ENCODE results near the gene SAG. TPM values are rescaled to one million over a fixed set of nuclear protein-coding genes. Genes with fewer than 3 reads are reported as not detected.
"Not testable (repeated sequence)": the region's sequence is repeated elsewhere in the genome, so short reads cannot be mapped to it uniquely, and the experiment has no call there.

The SAG gene
- total RNA-seq, 1 donor, result not detected

DNA sequence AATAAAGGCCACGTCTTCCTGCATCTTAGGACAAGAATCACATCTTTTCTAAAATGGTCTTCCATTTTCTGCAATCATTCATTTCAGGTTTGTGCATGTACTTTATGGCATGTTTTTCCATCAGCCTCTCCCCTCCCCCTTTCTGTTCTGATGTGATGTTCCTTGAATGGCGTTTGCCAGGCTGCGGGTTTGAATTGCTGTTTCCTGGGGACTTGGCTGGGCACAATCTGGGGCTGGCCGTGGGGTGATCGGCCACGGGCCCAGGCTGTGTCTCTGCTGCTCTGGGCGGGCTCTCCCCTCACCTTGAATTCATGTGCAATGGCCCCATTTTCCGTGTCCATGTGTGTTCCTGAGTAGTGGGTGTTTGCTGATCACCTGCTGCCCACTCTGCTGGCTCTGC, 61.8 kb downstream of the SAG start:
- H3K4me3 ChIP-seq (ENCODE audit: low read depth, low read length), result no peak overlapping the region
- TF ChIP-seq, protein P1, sequence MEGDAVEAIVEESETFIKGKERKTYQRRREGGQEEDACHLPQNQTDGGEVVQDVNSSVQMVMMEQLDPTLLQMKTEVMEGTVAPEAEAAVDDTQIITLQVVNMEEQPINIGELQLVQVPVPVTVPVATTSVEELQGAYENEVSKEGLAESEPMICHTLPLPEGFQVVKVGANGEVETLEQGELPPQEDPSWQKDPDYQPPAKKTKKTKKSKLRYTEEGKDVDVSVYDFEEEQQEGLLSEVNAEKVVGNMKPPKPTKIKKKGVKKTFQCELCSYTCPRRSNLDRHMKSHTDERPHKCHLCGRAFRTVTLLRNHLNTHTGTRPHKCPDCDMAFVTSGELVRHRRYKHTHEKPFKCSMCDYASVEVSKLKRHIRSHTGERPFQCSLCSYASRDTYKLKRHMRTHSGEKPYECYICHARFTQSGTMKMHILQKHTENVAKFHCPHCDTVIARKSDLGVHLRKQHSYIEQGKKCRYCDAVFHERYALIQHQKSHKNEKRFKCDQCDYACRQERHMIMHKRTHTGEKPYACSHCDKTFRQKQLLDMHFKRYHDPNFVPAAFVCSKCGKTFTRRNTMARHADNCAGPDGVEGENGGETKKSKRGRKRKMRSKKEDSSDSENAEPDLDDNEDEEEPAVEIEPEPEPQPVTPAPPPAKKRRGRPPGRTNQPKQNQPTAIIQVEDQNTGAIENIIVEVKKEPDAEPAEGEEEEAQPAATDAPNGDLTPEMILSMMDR (IDR thresholded peaks at IDR 0.05; ENCODE audit: insufficient read depth, low read depth, low read length), result no peak
- no peak for DNase-seq (ENCODE audit: low read depth)

DNA sequence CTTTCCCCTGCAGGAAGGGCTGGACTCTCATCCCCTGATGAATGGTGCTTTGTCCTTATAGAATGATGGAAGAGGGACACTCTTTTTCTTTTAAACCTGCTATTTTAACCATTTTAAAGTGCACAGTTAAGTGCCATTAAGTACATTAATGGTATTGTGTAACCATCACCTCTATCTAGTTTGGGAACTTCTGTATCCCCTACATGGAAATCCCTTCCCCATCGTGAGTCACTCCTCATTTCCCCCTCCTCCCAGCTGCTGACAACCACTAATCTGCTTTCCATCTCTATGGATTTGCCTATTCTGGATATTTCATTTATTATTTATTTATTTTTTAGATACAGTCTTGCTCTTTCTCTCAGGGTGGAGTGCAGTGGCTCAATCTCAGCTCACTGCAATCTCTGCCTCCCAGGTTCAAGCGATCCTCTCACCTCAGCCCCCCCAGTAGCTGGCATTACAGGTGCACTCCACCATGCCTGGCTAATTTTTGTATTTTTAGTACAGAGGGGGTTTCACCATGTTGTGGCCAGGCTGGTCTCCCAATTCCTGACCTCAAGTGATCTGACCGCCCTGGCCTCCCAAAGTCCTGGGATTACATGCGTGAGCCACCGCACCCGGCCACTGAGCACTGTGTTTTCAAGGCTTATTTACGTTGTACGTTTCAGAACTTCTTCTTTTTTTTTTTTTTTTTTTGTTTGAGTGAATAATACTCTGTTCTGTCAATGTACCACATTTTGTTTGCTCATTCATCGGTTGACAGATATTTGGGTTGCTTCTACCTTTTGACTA, 62.5 kb downstream of the SAG start:
- DNase-seq (ENCODE audit: low read depth), result peak; percentile 75
- H3K4me3 ChIP-seq (ENCODE audit: low read depth, low read length), result no peak overlapping the region
- TF ChIP-seq, protein P1 (IDR thresholded peaks at IDR 0.05; ENCODE audit: insufficient read depth, low read depth, low read length), result no peak

DNA sequence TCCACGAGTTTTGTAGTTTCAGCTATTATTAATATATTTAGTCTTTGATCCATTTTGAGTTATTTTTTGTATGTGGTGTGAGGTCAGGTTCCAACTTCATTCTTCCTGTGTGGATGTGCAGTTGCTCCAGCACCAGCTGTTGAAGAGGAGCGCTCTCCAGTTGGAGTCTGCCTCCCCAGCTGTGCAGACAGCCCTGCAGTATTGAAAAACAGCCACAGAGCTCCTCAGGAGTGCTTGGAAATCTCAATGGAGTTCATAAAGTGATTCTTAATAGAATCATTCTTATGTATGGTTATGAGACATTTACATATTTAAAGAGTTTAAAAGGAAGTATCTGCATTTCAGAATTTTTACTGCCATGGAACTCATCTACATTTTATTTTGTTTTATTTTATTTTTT, 64.0 kb downstream of the SAG start:
- no peak for DNase-seq (ENCODE audit: low read depth)
- H3K4me3 ChIP-seq (ENCODE audit: low read depth, low read length), result no peak overlapping the region
- TF ChIP-seq, protein P1 (IDR thresholded peaks at IDR 0.05; ENCODE audit: insufficient read depth, low read depth, low read length), result no peak

DNA sequence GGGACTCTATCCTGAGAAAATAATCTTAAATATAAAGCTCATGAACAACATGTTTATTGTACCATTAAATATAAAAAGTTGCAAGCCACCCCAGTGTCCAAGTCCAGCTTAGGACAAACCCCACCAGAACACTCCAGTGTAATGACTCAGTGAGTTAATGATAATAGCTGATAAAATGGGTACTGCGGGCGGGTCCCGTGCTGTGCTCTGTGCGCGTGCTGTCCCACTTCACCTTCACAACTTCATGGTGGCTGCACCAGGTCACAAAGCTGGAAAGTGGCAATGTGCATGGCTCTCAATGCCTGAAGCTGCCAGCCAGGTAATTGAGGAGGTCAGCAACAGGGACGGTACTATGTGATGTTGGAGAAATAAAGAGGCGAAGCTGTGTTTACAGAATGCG, 65.2 kb downstream of the SAG start:
- DNase-seq (ENCODE audit: low read depth), result no peak
- H3K4me3 ChIP-seq (ENCODE audit: low read depth, low read length), result no peak overlapping the region
- TF ChIP-seq, protein P1 (IDR thresholded peaks at IDR 0.05; ENCODE audit: insufficient read depth, low read depth, low read length), result no peak

DNA sequence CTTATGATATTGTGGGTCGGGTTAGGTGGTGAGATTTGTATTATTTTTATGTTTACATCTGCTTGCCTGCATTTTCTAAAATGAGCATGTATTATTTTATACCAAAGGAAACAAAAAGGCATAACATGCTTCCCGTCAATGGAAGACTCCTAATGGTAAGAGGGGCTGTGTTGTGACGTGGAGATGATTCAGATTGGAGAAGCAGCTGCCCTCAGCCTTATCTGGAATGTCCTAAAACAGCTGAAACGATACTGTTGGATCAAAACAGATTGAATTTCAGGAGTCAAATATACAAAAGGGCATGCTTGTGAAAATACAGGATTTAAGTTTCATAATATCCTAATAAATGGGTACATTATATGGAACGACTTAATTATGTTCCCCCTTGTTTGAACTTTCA, 65.7 kb downstream of the SAG start:
- peak; percentile 60 for DNase-seq (ENCODE audit: low read depth)
- TF ChIP-seq, protein P1 (IDR thresholded peaks at IDR 0.05; ENCODE audit: insufficient read depth, low read depth, low read length), result no peak
- H3K4me3 ChIP-seq (ENCODE audit: low read depth, low read length), result no peak overlapping the region

DNA sequence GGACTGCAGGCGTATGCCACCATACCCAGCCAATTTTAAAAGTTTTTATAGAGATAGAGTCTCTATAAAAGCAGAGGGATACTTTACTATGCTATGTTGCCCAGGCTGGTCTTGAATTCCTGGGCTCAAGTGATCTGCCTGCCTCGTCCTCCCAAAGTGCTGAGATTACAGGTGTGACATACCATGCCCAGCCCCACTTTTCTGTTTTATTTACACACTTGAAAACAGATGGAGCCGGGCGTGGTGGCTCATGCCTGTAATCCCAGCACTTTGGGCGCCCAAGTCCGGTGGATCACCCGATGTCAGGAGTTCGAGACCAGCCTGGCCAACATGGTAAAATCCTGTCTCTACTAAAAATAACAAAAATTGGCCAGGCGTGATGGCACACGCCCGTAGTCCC, 67.2 kb downstream of the SAG start:
- H3K4me3 ChIP-seq (ENCODE audit: low read depth, low read length); DNase-seq (ENCODE audit: low read depth): not testable (repeated sequence)

DNA sequence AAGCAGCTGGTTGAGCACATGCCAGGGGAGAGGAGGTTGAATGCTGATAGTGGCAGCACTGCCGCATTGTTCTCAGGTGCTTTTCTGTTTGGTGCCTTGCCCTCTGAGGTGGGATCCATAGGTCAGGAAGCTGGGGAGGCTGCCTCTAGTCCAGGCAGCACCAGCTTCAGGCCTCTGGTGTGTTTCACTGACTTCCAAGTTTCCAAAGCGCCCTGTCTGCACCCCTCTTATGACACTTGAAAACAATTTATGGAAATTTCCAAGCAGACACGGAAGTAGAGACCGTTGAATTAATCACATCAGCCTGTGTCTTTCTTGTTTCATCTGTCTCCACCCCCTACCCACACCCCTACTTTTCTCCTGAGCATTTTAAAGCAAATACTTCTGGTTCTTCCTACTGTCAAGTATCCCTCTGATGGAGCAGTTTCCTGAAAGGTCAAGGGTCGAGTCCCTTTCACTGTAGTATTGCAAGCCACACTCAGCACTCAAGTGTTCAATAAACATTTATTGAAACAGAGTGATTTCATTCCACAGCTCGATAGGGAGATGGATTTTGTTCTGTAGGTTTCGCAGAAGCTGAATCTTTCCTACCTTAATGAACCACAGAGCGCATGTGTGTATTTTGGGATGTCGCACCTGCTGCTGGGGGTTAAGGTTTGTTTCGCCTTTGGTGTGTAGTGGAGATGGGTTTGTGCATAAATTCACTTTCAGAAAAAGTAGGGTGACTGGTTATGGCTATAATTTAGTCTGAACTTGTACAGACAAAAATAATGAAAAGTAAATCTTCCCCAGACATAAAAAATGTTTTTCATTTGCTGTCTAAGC, 68.1 kb downstream of the SAG start:
- no peak overlapping the region for H3K4me3 ChIP-seq (ENCODE audit: low read depth, low read length)
- no peak for DNase-seq (ENCODE audit: low read depth)
- TF ChIP-seq, protein P1 (IDR thresholded peaks at IDR 0.05; ENCODE audit: insufficient read depth, low read depth, low read length), result no peak
